AG04450 (cell line): ENCODE data around the gene ANKS3. TPM values are rescaled to one million over a fixed set of nuclear protein-coding genes. Genes with fewer than 3 reads are reported as not detected.

Source experiments
- CTCF ChIA-PET: fragments of 300-600, 350-600 bp; formaldehyde crosslinking; extraction: SDS; loops from one replicate; lab custom pipeline; 2022; ENCODE audit warnings: antibody characterized with exemption, inconsistent platforms; lab: Charles Lee
- POLR2A ChIA-PET: fragments of 350-600 bp; formaldehyde crosslinking; extraction: SDS; loops from one replicate; lab custom pipeline; 2021; ENCODE audit warnings: antibody characterized with exemption, inconsistent platforms; lab: Yijun Ruan, JAX
- DNase-seq: peaks from one replicate; pipeline ENCODE4 v3.0.0-alpha.2; 2011; ENCODE audit warnings: low read depth, low spot score
- H3K27ac ChIP-seq: one replicate; pipeline ENCODE4 v1.5.1; 2012; ENCODE audit warnings: low read depth, low read length, control low read depth
- H3K27me3 ChIP-seq: one replicate; pipeline ENCODE4 v1.6.0; 2012; ENCODE audit warnings: low read length; ENCODE audit not compliant: control insufficient read depth, insufficient read depth
- H3K4me3 ChIP-seq: 2 replicates; pipeline ENCODE4 v1.5.1; 2011; ENCODE audit warnings: mild to moderate bottlenecking, low read depth, low read length, control low read depth
- H3K9me3 ChIP-seq: 2 replicates; pipeline ENCODE4 v1.5.1; 2012; ENCODE audit warnings: low read length; ENCODE audit not compliant: control insufficient read depth, insufficient read depth
- CTCF ChIP-seq: IDR thresholded peaks from 2 replicates; pipeline ENCODE4 v1.5.1; 2011; ENCODE audit warnings: low read depth, low read length, control low read depth, inconsistent platforms
- polyA plus RNA-seq: library from polyadenylated mRNA; depleted of rRNA; stranded (reverse); fragments of >200 nt; gene quantifications from 2 replicates; pipeline ENCODE4 v1.2.3, GENCODE V29; 2011

Gene ANKS3
- polyA plus RNA-seq, 1 experiment = 14.0 TPM

GRCh38 chr16:4769306-4769638 is 35.2 kb upstream of the ANKS3 start:
- H3K9me3 ChIP-seq = no peaks in the 10 kb centered on the region; the same call in 1 of the 2 replicates
- no peak overlapping the region for H3K27ac ChIP-seq
- no peak overlapping the region; the same call in 1 of the 2 replicates for H3K4me3 ChIP-seq
- DNase-seq = no peak
- POLR2A ChIA-PET = interaction anchor here (0.7 to 1.5 kb wide), 2 partner anchors 13 to 35 kb away, joined by 3 to 11 read pairs; partner anchors contain the start of genes ANKS3 and DNAAF8
- no peak for TF ChIP-seq CTCF
- H3K27me3 ChIP-seq = no peaks in the 10 kb centered on the region
- CTCF ChIA-PET = no interaction called here

- no peaks in the 10 kb centered on the region for H3K27me3 ChIP-seq
- CTCF ChIA-PET = interaction anchor here (0.8 to 4.4 kb wide), 2 partner anchors 145 to 187 kb away, joined by 3 to 13 read pairs; partner anchors contain the start of gene MGRN1
- POLR2A ChIA-PET = interaction anchor here (0.6 to 1.5 kb wide), 4 partner anchors 14 to 188 kb away, joined by 3 to 11 read pairs (median 3); partner anchors contain the start of genes ANKS3 and DNAAF8
- H3K9me3 ChIP-seq = no peaks in the 10 kb centered on the region; the same call in 1 of the 2 replicates
- H3K4me3 ChIP-seq = peak overlapping the region; percentile 70
- no peak for TF ChIP-seq CTCF
- H3K27ac ChIP-seq = peak overlapping the region; percentile 61
- peak; percentile 81 for DNase-seq
Observed at GRCh38 chr16:4768549-4769305, 34.7 kb upstream of the ANKS3 start.

- Histone ChIP-seq H3K27me3 (no peaks in the 10 kb centered on the region), H3K9me3 (no peaks in the 10 kb centered on the region; the same call in 1 of the 2 replicates), H3K27ac (peak overlapping the region; percentile 61), H3K4me3 (peak overlapping the region; percentile 63)
- DNase-seq = no peak
- ChIA-PET POLR2A (interaction anchor here (0.6 to 1.5 kb wide), 2 partner anchors 34 to 189 kb away, joined by 3 to 11 read pairs; partner anchors contain the start of genes ANKS3 and DNAAF8), CTCF (interaction anchor here (0.8 to 4.4 kb wide), 2 partner anchors 144 to 188 kb away, joined by 3 to 13 read pairs; partner anchors contain the start of gene MGRN1)
- TF ChIP-seq CTCF = no peak
Observed at GRCh38 chr16:4767872-4768548, 33.9 kb upstream of the ANKS3 start.

GRCh38 chr16:4766875-4767628 is 33.0 kb upstream of the ANKS3 start, which contains the start of gene ZNF500:
Gene ZNF500, minus strand, starts transcription at chr16:4767162. Its CDS starts 1,184 bp downstream, at chr16:4765978.
- Histone ChIP-seq H3K27ac (peak within 1 kb of the TSS; percentile 70), H3K27me3 (no peaks in the 10 kb centered on the region), H3K9me3 (no peaks in the 10 kb centered on the region; the same call in 1 of the 2 replicates), H3K4me3 (peak within 1 kb of the TSS; percentile 82)
- CTCF ChIA-PET = interaction anchor here (4.4 kb wide), 1 partner anchor 189 kb away, joined by 13 read pairs; no protein-coding TSS in a partner anchor
- TF ChIP-seq CTCF = no peak
- DNase-seq = peak; percentile 89
- POLR2A ChIA-PET = interaction anchor here (0.6 kb wide), 2 partner anchors 103 to 362 kb away, joined by 3 to 4 read pairs; no protein-coding TSS in a partner anchor
